ENCODE results near the gene ZNF566. TPM values are rescaled to one million over a fixed set of nuclear protein-coding genes. Genes with fewer than 3 reads are reported as not detected.
"Not testable (repeated sequence)": the region's sequence is repeated elsewhere in the genome, so short reads cannot be mapped to it uniquely, and the experiment has no call there.

The ZNF566 gene
- total RNA-seq, 4 donors from 2014 or later: 8.1 to 22.7 (median 12.2) TPM

- ATAC-seq (ENCODE audit: low FRiP score) (no peak), DNase-seq (ENCODE audit: low spot score) (no peak)
- no peak for TF ChIP-seq CTCF (IDR thresholded peaks at IDR 0.05)
Observed at GRCh38 chr19:36524617-36525016, 35.3 kb upstream of the ZNF566 start.

GRCh38 chr19:36514012-36514612 lies 24.8 kb upstream of the ZNF566 start:
- no peak for TF ChIP-seq CTCF (IDR thresholded peaks at IDR 0.05)
- ATAC-seq (ENCODE audit: low FRiP score): no peak

GRCh38 chr19:36508325-36508724 lies 19.0 kb upstream of the ZNF566 start:
- ATAC-seq (ENCODE audit: low FRiP score) (no peak), DNase-seq (ENCODE audit: low spot score) (no peak)
- no peak for TF ChIP-seq CTCF (IDR thresholded peaks at IDR 0.05)

More at GRCh38 chr19:36514012-36514612, 24.8 kb upstream of the ZNF566 start:
- DNase-seq (ENCODE audit: low spot score): no peak

- TF ChIP-seq CTCF (IDR thresholded peaks at IDR 0.05): no peak
Observed at GRCh38 chr19:36501973-36502372, 12.6 kb upstream of the ZNF566 start.

GRCh38 chr19:36497001-36497400 lies 7.6 kb upstream of the ZNF566 start:
- TF ChIP-seq CTCF (IDR thresholded peaks at IDR 0.05): no peak
- ATAC-seq (ENCODE audit: low FRiP score) (no peak), DNase-seq (ENCODE audit: low spot score) (no peak)

More at GRCh38 chr19:36501973-36502372, 12.6 kb upstream of the ZNF566 start:
- ATAC-seq (ENCODE audit: low FRiP score) (no peak), DNase-seq (ENCODE audit: low spot score) (no peak)

- not testable (repeated sequence) for ATAC-seq (ENCODE audit: low FRiP score)
- peak; percentile 42 for DNase-seq (ENCODE audit: low spot score)
Observed at GRCh38 chr19:36492689-36493453, 3.5 kb upstream of the ZNF566 start.

- ATAC-seq (ENCODE audit: low FRiP score); DNase-seq (ENCODE audit: low spot score): not testable (repeated sequence)
Observed at GRCh38 chr19:36490846-36491245, 1.5 kb upstream of the ZNF566 start.

- peak; percentile 94 for ATAC-seq (ENCODE audit: low FRiP score)
- no peak for TF ChIP-seq CTCF (IDR thresholded peaks at IDR 0.05)
- peak; percentile 38 for DNase-seq (ENCODE audit: low spot score)
Observed at GRCh38 chr19:36489920-36490415, 607 bp upstream of the ZNF566 start.
